Stimulated activated CD4-positive, alpha-beta T cell treated with anti-CD3 and anti-CD28 coated beads, Interleukin-12 subunit alpha, Interleukin-12 subunit beta, amount 100 ng/mL, for 48 hours (primary cell): ENCODE data around the gene FYB1.
"Not testable (repeated sequence)": the region's sequence is repeated elsewhere in the genome, so short reads cannot be mapped to it uniquely, and the experiment has no call there.

ENCODE experiments used
- DNase-seq, 3 donors: peaks; one replicate each; pipeline ENCODE4 v3.0.0-alpha.2; 2020; ENCODE audit warnings: low read depth in 2 of 3, low spot score in 1 of 3

The FYB1 gene

GRCh38 chr5:39219437-39219836 lies at the start of gene FYB1:
FYB1 (minus strand) TSS chr5:39219563; CDS start chr5:39202960, 16,603 bp downstream.
- DNase-seq: no peak

- no peak for DNase-seq
These were observed 47.8 kb upstream of the FYB1 start for GRCh38 chr5:39267186-39267585.

GRCh38 chr5:39266442-39266841 lies 47.1 kb upstream of the FYB1 start:
- DNase-seq: no peak

DNA sequence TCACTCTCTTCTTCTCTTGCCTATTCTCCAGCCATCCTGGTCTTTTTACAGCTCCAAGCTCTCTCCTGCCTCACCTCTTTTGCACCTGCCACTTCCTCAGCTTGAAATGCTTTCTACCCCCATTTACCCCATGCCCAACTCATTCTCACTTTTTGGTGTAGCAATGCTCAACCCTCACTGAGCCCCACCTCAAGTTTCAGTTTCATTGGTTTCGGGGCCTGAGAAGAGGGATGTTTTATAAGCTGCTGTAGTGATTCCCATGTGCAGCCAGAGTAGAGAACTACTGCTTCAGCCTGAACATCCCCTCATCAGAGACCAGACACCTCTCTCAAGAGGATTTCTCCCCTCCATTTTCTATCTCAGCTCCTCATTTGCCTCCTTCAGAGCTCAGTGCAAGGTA lies 45.2 kb upstream of the FYB1 start:
- DNase-seq: no peak

DNA sequence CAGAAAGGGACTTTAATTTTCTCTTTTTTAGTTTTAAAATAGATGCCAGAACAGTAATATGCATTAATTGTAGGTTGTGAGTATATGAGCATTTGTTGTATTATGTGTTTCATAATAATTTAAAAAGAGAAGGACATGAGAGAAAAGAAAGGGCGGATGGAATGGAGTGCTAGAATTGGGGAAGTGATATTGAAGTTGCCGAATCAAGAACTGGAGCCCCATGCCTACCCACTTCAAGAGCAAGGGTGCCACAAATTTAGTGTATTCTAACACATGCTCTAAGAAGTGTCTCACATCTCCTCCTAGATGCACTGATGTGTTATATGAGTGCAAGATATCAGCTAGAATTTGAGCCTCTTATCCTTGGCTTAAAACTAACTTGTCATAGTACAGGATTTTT lies 43.6 kb upstream of the FYB1 start:
- DNase-seq: no peak

DNA sequence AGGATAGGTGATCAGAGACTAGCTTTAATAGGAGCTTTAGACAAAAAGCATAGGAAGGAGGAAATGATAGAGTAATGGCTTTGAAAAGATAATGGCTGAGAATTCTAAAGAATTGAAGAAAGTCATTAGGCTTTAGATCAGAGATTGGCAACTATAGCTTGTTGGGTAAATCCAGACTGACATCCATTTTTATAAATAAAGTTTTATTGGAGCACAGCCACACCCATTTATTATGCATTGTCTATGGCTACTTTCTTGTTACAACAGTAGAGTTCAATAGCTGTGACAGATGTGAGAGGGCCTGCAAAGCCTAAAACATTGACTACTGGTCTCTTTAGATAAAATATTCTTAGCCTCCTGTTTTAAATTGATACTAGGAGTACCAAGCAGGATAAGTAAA lies 40.7 kb upstream of the FYB1 start:
- no peak for DNase-seq

- DNase-seq: no peak
These were observed 38.2 kb upstream of the FYB1 start for GRCh38 chr5:39257554-39257953.

DNA sequence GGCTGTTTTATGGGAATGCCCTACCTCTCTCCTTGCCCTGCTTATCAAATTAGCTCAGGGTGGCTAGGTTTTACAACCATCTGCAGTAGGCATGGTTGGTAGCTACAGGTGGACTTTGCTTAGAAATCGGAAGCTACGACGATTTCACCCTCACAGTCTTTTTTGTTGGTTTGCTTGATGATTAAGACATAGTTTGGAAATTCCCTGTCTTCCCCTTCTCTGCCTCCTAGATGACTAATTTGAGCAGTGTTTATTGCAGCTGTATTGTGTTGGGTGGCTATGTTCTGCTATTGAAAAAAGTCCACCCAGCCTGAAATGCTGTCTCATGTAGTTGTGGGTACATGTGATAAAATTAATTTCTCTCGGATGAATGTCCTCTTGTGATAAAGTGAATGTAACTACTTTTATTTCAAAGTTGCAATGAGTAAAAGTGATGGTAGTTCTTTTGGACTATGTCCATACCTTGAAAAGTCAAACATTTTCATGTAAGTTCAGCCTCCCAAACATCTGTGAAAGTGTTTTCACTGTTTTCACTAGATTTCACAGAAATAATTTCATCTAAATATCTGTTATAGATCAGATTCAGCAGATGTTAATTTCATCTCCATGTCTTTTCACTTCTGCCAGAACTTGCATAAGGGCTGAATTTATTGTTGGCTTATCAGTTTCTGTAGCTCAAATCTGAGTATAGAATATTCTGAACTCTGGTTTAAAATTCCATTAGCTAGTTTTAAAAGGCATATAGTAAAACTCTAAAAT lies 37.3 kb upstream of the FYB1 start:
- no peak for DNase-seq

DNA sequence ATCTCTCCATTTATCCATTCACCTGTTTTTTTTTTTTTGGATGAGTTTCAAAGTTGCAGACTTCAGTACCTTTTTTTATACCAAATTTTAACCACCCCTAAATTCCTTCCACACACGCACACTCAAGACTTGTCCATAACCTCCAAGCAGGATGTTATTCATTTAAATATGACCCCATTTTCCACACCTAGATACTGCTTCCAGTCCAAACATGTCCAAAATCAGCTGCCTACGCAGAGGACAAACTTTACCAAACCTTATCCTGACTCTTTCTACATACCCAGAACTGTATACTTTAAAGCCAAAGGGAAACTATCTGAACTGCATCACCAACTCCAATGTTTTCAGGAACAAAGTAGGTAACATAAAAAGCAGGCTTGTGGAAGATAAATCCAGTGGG lies 36.0 kb upstream of the FYB1 start:
- DNase-seq: no peak

- no peak for DNase-seq
These were observed 35.3 kb upstream of the FYB1 start for GRCh38 chr5:39254671-39255070.

GRCh38 chr5:39253196-39253595 lies 33.8 kb upstream of the FYB1 start:
- no peak for DNase-seq

DNA sequence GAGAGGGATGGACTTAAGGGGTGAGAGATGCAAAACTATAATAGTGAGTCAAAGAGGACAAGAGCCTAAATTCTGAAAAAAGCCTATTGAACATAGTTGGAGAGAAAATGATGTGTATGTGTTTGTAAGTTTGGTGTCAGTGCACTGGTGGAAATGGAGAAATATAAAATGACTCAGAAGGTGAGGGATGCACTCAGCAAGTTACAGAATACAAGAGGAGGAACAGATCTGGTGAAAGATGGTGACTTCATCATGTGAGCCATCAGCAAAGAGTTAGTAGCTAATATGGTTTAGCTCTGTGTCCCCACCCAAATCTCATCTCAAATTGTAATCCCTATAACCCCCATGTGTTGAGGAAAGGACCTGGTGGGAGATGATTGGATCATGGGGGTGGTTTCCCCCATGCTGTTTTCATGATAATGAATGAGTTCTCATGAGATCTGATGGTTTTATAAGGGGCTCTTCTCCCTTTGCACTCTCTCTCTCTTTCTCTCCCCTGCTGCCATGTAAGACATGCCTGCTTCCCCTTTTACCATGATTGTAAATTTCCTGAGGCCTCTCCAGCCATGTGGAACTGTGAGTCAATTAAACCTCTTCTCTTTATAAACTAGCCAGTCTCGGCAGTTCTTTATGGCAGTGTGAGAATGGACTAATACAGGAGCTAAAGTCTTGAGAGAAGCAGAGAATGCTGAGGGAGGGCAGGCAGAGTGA lies 30.4 kb upstream of the FYB1 start:
- no peak for DNase-seq

DNA sequence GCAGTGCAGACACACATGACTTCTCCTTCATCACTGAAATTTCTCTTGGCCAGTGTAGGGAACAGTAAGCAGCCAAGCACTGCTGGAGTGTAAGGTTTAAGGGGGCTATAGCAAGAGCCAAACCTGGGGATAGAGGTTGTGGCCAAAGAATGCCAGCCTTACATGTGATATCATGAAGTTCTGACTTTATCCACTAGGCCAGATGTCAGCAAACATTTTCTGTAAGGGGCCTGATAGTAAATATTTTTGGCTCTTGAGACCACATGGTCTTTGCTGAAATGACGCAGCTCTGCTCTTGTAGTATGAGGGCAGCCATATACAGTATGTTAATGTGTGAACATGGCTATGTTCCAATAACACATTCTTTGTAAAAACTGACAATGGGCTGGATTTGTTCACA lies 29.7 kb upstream of the FYB1 start:
- no peak for DNase-seq

GRCh38 chr5:39240750-39241149 lies 21.4 kb upstream of the FYB1 start:
- DNase-seq: no peak

DNA sequence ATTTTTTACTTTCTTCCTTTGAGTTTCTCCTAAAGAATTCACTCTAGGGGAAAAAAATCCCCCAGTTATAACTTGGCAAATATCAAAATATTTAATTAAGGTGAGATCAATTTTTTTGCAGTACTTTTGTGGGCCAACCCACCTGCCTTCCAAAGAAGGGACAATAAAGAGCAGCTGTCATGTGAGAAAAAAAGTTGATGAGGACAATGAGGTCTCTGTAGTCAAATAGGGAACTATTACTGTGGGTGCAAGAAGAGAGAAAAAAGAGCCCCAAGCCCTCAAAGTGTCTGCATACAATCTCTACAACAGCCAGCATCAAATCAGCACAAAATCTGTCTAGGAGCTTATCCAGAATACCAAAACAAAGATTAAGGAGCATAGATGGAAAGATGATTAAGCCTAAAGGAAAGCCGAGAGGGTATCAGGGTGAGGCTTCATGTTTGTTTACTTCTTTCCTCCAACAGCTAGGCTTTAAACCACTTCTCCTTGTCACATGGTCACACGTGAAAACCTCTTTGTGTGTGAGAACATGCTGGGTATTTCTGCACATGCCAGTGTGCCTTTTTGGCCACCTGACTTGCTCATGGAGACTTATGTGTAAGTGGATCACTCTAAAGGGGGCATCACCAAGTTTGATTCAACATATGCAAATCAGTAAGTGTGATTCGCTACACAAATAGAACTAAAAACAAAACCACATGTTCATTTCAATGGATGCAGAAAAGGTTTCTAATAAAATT lies 19.2 kb upstream of the FYB1 start:
- no peak for DNase-seq

GRCh38 chr5:39236718-39237117 lies 17.4 kb upstream of the FYB1 start:
- no peak for DNase-seq

DNA sequence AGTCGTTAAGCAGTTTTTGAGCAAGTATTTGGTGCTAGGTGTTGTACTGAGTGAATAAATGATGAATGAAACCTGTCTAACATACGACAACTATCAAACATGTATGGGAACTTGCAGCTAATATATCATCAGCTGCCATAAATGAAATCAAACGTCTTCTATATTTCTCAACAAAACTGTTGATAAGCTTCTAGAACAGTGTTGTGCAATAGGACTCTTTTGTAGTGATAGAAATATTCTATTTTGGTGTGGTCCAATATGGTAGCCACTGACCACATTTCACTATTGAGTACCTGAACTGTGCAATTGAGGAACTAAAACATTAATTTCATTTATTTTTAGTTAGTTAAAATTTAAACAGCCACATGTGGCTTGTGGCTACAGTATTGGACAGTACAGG lies 16.3 kb upstream of the FYB1 start:
- no peak for DNase-seq

DNA sequence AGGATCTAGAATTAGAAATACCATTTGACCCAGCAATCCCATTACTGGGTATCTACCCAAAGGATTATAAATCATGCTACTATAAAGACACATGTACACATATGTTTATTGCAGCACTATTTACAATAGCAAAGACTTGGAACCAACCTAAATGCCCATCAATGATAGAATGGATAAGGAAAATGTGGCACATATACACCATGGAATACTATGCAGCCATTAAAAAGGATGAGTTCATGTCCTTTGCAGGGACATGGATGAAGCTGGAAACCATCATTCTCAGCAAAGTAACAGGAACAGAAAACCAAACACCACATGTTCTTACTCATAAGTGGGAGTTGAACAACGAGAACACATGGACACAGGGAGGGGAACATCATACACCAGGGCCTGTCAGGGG lies 15.1 kb upstream of the FYB1 start:
- not testable (repeated sequence) for DNase-seq

DNA sequence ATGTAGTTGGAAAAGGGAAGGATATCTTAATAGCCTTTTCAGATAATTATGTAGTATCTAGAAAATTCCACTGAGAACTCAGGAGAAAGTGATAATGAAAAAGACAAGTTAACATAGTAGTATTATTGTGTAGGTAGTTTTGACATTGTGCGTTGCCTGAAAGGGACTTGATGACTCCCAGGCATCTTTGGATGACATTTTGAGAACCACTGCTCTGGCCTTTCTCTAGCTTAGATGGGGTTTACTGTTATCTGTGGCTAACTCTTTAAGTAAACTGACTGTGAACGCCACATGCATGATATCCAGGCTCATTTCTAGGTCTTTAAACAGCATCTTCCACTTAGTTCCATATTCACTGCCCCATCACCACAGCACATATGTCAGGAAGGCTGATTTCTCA lies 14.4 kb upstream of the FYB1 start:
- DNase-seq: no peak

- no peak for DNase-seq
These were observed 12.6 kb upstream of the FYB1 start for GRCh38 chr5:39231705-39232525.

GRCh38 chr5:39228596-39228995 lies 9.2 kb upstream of the FYB1 start:
- DNase-seq: no peak
